ENCODE data around the gene SLC22A2.
"Not testable (repeated sequence)": the region's sequence is repeated elsewhere in the genome, so short reads cannot be mapped to it uniquely, and the experiment has no call there.

Gene SLC22A2

GRCh38 chr6:160258346-160259142 is at the start of gene SLC22A2:
Gene SLC22A2, minus strand, starts transcription at chr6:160258821. Its CDS starts 64 bp downstream, at chr6:160258757.
- DNase-seq = no peak

DNA sequence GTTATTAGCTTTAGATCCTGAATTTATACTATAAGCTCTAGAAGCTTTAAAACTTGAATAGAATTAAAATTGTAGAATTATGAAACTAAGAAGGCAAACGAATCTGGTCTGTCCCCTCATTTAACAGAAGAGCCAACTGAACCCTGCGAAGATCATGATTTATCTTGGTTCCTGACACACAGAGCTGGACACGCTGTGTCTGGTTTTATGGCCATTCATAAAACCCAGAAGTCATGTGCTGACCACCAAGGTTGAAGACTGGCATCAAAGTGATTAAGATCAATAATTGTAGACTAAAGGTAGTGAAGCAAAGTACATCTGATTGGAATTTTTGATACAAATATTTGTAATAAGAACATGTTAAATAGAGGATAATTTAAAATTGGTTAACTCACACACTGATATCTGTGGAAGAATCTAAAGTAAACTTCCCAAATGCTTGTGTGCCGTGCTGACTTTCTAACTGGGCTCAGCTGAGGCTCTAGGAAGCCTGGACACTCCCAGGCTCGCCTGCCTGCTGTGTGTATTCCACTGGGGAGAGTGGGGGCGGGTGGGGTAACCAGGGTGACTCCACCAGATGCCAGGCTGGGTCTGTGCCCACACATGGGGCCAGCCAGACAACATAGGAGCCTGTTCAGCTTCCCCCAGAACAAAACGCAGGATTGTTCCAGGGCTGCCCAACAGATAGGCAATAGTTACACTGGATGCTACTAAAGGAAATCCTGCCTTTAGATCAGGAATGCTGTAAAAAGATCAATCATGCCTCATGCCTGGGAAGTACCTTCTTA is 47.5 kb upstream of the SLC22A2 start:
- DNase-seq = no peak

DNA sequence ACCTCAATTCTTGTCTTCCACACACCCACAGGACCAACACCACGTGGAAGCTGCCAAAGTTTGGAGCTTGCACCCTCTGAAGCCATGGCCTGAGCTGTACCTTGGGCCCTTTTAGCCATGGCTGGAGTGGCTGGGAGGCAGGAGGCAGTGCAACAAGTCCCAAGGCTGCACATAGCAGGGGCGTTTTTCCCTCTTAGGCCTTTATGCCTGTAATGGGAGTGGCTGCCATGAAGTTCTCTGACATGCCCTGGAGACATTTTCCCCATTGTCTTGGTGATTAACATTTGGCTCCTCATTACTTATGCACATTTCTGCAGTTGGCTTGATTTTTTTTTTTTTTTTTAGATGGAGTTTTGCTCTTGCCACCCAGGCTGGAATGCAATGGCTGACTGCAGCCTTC is 45.2 kb upstream of the SLC22A2 start:
- DNase-seq = no peak

DNA sequence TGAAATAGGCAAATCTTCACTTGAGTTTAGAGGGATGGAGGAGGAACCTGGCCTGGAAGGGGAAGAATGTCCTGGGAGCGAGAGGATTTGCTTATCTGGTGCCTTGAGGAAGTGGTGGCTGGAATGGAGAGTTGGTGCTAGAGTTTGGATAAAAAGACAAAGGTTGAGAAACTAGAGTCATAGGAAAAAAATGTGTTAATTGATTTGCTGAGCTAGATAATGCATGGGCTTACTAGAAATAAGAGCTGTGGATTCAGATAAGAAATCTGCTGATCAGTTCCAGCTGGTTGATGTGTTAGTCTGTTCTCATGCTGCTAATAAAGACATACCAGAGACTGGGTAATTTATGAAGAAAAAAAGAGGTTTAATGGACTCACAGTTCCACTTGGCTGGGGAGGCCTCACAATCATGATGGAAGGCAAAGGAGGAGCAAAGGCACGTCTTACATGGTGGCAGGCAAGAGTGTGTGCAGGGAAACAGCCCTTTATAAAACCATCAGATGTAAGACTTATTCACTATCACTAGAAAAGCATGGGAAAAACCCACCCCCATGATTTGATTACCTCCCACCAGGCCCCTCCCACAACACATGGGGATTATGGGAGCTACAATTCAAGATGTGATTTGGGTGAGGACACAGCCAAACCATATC is 43.9 kb upstream of the SLC22A2 start:
- not testable (repeated sequence) for DNase-seq

DNA sequence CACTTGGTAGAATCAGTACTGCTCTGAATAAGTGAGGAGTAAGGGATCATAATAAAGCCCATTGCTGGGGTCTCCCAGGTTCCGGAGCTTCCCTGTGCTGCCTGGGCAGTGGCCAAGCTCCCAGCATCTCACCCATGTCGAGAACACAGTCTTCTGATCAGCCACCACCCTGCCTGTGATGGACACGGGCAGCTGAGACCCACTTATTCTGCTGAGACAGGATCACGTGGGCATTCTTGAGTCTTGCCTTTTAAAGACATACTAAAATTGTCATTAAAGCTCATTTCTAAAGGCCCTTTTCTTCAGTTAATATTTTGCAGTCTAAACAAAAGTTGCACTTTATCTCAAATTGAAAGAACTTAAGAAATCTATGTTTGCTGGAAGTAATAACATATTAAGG is 42.7 kb upstream of the SLC22A2 start:
- DNase-seq = no peak

GRCh38 chr6:160300076-160300695 is 41.6 kb upstream of the SLC22A2 start:
- no peak for DNase-seq

- no peak for DNase-seq
These were observed 40.9 kb upstream of the SLC22A2 start for GRCh38 chr6:160299559-160299958.

DNA sequence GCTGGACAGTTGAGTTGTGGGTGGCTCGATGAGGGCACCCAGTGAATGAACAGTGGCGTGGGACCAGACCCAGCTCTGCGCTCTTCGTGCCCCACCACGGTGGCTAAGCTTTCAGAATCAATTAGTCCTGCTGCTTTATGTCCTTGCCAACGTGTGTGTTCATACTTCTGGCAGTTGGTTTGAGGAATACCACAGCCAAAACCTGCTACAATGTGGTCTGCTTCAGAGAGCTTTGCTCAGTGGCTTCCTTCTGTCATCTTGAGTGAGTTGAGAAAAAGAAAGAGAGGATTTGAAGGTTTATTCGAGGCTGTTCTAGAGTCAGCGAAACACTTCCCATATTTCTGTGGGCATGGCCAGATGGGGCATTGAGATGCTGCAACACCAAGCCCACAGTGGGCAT is 39.5 kb upstream of the SLC22A2 start:
- DNase-seq = no peak

DNA sequence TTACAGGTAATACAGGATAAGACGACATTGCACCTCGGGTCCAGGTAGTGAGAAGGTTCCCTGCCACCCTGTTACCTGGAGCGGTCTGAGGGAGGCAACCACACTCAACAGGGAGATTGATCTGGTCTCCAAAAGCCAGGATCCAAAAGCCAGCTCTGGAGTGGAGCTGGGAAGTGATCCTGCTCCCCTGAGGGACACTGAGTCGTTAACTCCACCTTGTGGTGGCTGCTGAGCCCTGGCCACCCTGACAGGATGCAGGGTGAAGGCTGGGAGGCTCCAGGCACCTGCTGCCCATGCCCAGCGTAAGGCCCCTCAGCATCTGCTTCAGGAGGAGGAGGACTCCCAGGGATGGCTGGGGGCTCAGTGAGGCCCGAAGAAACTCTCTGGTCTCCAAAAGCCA is 38.7 kb upstream of the SLC22A2 start:
- DNase-seq = no peak

- no peak for DNase-seq
These were observed 35.2 kb upstream of the SLC22A2 start for GRCh38 chr6:160293844-160294243.

DNA sequence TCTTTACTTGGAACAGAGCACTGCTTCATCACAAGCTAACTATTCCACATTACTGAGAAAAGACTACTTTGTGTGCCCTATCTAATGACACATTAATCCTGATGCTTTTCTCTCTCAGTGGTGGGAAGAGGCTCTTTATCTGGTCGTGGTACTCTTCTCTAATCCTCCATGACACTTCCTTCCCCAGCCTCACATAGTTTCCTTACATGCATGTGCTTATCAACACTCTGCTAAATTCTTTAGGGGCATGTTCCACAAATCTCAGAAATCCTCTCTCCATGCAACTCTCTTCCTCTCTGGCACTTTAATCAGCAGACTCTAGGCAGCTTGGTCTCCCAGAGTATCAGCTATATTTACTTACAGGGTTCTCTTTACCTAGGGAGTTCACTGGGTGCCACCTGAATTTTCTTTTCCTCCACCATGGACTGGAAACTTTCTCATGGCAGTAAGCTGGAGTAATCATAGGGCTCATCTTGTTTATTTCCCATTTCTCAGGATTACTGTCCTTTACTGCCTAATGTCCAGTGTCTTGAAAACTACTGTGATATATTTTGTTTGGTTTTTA is 27.0 kb upstream of the SLC22A2 start:
- no peak for DNase-seq

DNA sequence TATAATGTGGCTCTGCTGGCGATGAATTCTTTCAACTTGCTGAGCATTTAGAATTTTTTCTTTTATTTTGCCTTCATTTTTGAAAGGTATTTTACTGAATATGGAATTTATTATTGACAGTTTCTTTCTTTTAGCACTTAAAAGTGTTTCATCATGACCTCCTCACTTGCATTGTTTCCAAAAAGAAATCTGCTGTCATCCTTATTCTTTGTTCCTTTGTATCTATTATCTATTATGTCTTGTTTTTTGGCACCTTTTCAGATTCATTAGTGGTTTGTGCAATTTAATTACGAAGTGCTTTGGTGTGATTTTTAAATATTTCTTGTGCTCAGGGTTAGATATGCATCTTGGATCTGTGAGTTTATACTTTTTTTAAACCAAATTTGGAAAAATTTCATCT is 26.0 kb upstream of the SLC22A2 start:
- no peak for DNase-seq

DNA sequence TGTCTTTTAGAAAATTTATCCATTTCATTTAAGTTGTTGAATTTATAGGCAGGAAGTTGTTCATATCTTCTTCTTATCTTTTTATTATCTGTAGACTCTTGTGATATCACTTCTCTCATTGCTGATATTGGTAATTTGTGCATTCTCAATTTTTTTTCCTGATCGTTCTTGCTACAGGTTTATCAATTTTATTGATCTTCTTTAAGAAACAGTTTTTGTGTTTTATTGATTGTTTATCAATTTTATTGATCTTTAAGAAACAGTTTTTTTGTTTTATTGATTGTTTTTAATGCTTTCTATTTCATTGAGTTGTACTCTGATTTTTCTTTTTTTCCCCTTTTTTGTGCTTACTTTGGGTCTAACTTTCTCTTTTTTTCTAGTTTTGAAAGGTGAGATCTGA is 23.8 kb upstream of the SLC22A2 start:
- DNase-seq = no peak

GRCh38 chr6:160279850-160280249 is 21.2 kb upstream of the SLC22A2 start:
- DNase-seq = no peak

GRCh38 chr6:160278786-160279310 is 20.2 kb upstream of the SLC22A2 start:
- DNase-seq = no peak

DNA sequence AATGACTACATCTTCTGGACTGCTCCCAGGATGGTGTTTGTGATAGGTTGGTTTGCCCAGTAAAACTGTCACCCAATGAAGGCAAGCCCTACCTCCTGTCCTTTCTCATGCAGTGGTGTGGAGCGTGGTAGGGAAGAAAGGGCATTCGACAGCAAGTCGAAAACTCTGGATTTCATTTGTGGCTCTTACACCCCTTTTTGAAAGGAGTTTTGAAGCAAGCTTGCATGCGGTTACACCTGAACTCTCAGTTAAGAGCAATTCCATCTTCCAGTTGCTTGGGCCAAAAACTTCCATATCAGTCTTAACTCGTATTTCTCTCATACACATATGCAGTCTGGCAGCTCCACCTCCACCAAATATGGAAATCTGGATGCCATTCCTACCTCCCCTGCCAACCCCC is 19.7 kb upstream of the SLC22A2 start:
- DNase-seq = no peak

DNA sequence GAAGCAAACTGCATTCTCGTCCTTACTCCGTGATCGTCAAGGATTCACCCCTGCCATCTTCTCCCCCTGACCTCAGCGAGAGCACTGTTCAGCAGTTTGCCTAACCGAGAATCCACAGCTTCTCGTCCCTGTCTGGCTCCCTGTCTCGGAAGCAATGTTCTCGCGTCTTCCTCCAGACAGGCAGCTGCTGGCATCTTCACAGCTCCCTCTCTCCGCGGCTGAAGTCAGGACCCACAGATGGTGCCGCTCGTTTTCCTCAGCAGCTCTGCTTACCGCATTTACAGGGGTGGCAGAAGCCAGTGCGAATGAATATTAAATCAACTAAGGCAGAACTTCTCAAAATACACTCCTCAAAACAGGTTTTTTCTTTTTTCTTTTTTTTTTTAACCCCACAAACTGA is 18.9 kb upstream of the SLC22A2 start:
- DNase-seq = no peak

DNA sequence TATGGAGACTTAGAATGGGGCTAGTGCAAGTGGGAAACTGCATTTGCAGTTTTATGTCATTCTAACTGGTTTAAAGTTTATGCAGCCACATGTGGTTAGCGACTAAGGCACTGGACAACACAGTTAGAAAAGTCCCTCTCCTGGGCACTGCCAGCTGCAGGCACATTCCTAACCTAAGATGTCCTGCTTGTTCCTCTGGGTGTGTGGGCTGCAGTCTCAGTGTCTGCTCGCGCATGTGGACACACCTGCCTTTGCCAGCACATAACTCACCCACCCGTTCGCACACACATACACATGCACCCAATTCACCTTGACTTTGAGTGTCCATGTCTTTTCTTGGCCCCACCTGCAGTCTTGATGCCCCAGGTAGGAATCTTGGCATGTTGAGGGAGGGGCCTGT is 18.5 kb upstream of the SLC22A2 start:
- DNase-seq = no peak

GRCh38 chr6:160276126-160276525 is 17.5 kb upstream of the SLC22A2 start:
- no peak for DNase-seq

DNA sequence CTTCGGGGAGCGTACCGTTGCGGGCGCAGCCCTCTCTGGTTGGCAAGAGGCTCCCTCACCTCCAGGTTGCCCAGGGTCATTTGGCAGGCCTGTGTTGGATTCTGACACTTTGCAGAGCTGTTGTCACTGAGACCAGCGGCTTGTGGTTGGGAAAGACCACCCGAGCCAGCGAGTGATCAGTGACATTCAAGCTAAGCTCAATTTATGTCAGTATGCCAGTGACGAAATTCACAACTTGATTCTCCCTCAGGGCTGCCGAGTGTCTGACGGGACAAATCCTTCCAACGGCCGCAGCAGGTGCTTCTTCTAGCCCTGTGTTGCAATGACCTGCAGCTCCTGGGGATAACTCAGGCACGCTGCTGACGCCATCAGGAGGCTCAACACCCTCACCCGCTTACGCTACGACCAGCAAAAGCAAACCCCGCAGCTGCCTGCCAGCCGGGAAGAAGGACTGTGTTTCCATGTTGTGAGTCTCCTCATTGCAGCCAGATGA is 16.9 kb upstream of the SLC22A2 start:
- DNase-seq = no peak

DNA sequence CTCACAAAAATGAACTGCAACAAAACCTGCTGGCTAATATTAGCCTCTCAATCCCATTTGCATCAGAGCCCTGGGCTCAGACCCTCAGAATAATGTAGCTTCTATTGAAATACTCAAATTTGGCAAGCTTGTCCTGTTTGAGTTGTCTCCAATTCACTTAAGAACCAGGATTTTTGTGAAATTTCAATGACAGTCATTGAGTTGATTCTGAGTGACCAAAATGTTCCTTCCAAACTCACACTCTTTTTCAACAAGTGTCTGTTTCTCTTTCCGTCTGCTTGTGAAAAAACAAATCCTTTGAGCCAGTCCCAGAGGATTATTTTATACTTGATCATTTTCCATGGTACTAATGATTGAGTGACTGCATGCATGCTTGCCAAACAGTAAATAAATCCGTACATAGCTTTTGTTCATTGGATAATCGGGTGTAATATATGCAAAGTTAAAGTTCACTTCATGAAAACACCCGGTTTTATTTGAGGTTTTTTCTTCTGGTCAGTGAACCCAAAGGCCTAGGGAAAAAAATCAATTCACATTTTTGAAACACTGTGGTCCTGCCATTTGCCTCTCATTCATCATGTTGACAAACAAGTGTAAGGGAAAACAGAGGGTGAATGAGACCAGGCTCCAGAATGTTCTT is 16.4 kb upstream of the SLC22A2 start:
- no peak for DNase-seq

GRCh38 chr6:160273750-160274149 is 15.1 kb upstream of the SLC22A2 start:
- DNase-seq = no peak

Data from KG1 (cell line).